ENCODE results near the gene ITIH4.
"Not testable (repeated sequence)": the region's sequence is repeated elsewhere in the genome, so short reads cannot be mapped to it uniquely, and the experiment has no call there.

Gene ITIH4

GRCh38 chr3:52777127-52777958, 53.1 kb downstream of the ITIH4 start, which contains the start of gene ITIH1:
Gene ITIH1, plus strand, starts transcription at chr3:52777599. Its CDS starts 17 bp downstream, at chr3:52777616.
- Histone ChIP-seq H3K9me3 (ENCODE audit: insufficient read depth, low read depth, low read length) (no peaks in the 10 kb centered on the region), H3K27me3 (ENCODE audit: insufficient read depth, low read length) (no peaks in the 10 kb centered on the region; the same call in 1 of the 2 replicates), H3K27ac (ENCODE audit: low read length) (no peak within 1 kb of the TSS), H3K4me3 (ENCODE audit: low read length) (no peak within 1 kb of the TSS), H3K9ac (ENCODE audit: low read depth, low read length) (no peak within 1 kb of the TSS), H3K36me3 (ENCODE audit: insufficient read depth, low read depth, low read length) (no peaks in the 10 kb centered on the region), H3K4me1 (ENCODE audit: insufficient read depth, low read length) (peaks cover 6% of the 10 kb centered on the region; the same call in 1 of the 2 replicates)

- H3K4me3 ChIP-seq (ENCODE audit: low read length); H3K4me1 ChIP-seq (ENCODE audit: insufficient read depth, low read length); H3K27me3 ChIP-seq (ENCODE audit: insufficient read depth, low read length); H3K36me3 ChIP-seq (ENCODE audit: insufficient read depth, low read depth, low read length); H3K9ac ChIP-seq (ENCODE audit: low read depth, low read length); H3K9me3 ChIP-seq (ENCODE audit: insufficient read depth, low read depth, low read length); H3K27ac ChIP-seq (ENCODE audit: low read length): not testable (repeated sequence)
These were observed 54.0 kb downstream of the ITIH4 start for GRCh38 chr3:52776486-52776885.

DNA sequence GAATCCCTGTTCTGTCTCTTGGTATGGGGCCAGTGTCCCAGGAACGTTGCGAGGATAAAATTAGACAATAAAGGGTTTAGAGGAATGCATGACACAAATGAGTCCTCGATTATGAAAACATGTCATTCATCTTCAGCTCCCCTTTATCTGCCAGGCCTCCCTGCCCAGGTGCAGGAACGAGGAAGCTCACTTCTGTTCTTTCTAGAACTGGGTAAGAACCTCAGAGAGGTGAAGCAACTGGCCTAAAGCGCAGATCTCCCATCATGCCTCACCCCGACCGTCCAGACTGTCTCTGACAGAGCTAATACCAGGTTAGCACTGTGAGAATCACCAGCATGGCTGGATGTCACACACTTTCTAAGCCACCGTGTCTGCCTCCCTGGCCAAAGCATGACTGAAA, 54.6 kb downstream of the ITIH4 start:
- no peak overlapping the region for H3K27ac ChIP-seq (ENCODE audit: low read length)
- no peaks in the 10 kb centered on the region for H3K4me1 ChIP-seq (ENCODE audit: insufficient read depth, low read length)
- no peak overlapping the region for H3K9ac ChIP-seq (ENCODE audit: low read depth, low read length)
- H3K27me3 ChIP-seq (ENCODE audit: insufficient read depth, low read length): no peaks in the 10 kb centered on the region; the same call in 1 of the 2 replicates
- no peaks in the 10 kb centered on the region for H3K9me3 ChIP-seq (ENCODE audit: insufficient read depth, low read depth, low read length)
- no peaks in the 10 kb centered on the region for H3K36me3 ChIP-seq (ENCODE audit: insufficient read depth, low read depth, low read length)
- no peak overlapping the region for H3K4me3 ChIP-seq (ENCODE audit: low read length)

DNA sequence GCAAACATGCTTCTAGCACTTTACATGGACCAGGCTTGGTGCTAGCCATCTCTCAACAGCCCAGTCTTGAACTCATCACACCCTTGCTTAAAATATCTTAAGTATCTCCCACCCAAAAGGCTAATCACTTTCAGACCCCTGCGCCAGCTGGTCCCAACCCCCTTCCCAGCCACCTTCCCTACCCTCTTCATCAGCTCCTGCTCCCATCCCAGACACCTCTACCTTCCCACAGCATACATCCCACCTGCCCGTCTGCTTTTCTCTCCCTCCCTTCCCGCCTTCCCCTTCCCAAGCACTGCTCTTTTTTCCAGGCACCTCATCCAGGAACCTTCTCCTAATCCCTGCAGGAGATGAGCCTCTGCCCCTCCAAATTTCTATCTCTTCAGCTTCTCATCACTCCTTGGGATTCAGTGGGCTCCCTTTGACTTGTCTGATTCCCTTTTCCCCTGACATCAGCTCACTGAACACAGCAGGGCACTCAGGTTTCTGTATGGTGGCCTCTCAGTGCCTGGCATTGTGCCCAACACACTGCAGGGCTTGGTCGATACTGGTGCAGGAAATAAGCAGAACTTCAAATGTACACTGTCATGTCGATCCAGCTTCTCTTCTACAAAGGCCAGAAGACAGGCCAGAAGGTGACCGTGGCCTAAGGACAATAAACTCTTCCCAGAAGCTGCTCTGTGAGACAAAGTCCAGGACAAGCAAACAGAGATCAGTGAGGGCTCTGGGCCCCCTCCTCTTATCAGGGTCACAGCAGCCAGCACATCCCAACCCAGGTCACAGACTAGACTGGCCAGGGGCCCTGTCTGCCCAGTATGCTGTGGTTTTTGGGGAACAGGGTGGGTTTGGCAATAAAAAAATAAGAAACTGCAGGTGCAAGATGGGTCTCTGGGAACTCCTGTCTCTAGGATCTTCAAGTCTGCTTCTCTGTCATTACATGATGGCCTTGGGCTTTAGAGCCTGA, 55.3 kb downstream of the ITIH4 start:
- Histone ChIP-seq H3K4me3 (ENCODE audit: low read length) (no peak overlapping the region), H3K27ac (ENCODE audit: low read length) (no peak overlapping the region), H3K27me3 (ENCODE audit: insufficient read depth, low read length) (no peaks in the 10 kb centered on the region; the same call in 1 of the 2 replicates), H3K9me3 (ENCODE audit: insufficient read depth, low read depth, low read length) (no peaks in the 10 kb centered on the region), H3K9ac (ENCODE audit: low read depth, low read length) (no peak overlapping the region), H3K4me1 (ENCODE audit: insufficient read depth, low read length) (no peaks in the 10 kb centered on the region), H3K36me3 (ENCODE audit: insufficient read depth, low read depth, low read length) (no peaks in the 10 kb centered on the region)

DNA sequence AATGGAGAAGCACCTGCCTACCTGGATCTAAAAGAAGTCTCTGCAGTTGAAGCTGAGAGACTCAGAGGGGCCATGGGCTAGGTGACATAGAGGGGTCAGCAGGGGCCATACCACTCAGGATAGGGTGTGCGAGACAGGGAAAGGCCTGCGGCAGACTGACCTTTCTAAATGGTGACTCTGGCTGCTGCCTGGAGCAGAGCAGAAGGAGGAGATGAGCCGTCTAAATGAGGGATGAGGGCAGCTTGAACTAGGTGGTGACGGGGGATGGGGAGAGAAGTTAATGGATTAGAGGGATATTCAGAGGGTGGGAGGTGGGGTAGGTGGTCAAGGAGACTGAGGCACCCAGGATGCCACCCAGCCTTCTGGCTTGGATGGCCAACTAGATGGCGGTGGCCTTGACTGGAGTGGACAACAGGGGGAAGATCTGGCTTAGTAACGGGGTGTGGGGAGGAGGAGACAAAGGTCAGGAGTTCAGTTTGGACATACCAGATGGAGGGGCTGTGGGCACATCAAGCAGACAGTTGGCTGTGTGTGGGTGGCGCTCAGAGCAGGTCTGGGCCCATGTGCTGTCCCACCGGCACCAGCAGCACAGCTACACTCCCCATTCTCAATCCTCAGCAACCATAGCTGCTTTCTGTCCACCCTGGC, 56.3 kb downstream of the ITIH4 start:
- H3K27ac ChIP-seq (ENCODE audit: low read length): no peak overlapping the region
- no peak overlapping the region for H3K4me3 ChIP-seq (ENCODE audit: low read length)

GRCh38 chr3:52773361-52774065, 57.0 kb downstream of the ITIH4 start:
- Histone ChIP-seq H3K36me3 (ENCODE audit: insufficient read depth, low read depth, low read length) (no peaks in the 10 kb centered on the region; the same call in 1 of the 2 replicates), H3K9me3 (ENCODE audit: insufficient read depth, low read depth, low read length) (no peaks in the 10 kb centered on the region), H3K4me3 (ENCODE audit: low read length) (no peak overlapping the region), H3K9ac (ENCODE audit: low read depth, low read length) (no peak overlapping the region), H3K27me3 (ENCODE audit: insufficient read depth, low read length) (no peaks in the 10 kb centered on the region; the same call in 1 of the 2 replicates), H3K4me1 (ENCODE audit: insufficient read depth, low read length) (peaks cover 6% of the 10 kb centered on the region; the same call in 1 of the 2 replicates), H3K27ac (ENCODE audit: low read length) (no peak overlapping the region)

More for the DNA sequence above, 56.3 kb downstream of the ITIH4 start:
- no peak overlapping the region for H3K9ac ChIP-seq (ENCODE audit: low read depth, low read length)
- H3K9me3 ChIP-seq (ENCODE audit: insufficient read depth, low read depth, low read length): no peaks in the 10 kb centered on the region
- no peaks in the 10 kb centered on the region for H3K36me3 ChIP-seq (ENCODE audit: insufficient read depth, low read depth, low read length)
- no peaks in the 10 kb centered on the region; the same call in 1 of the 2 replicates for H3K27me3 ChIP-seq (ENCODE audit: insufficient read depth, low read length)
- H3K4me1 ChIP-seq (ENCODE audit: insufficient read depth, low read length): peaks cover 6% of the 10 kb centered on the region; the same call in 1 of the 2 replicates

DNA sequence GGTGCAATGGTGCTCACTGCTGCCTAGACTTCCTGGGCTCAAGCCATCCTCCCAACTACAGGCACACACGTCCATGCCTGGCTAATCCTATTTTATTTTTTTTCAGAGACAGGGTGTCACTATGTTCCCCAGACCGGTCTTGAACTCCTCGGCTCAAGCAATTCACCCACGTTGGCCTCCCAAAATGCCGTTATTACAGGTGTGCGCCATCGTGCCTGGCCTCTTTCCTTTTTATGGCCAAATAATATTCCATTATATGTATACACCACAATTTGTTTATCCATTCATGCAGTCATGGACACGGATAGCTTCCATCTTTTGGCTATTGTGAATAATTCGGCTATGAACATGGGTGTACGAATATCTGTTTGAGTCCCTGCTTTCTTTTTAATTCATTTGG, 58.8 kb downstream of the ITIH4 start:
- H3K36me3 ChIP-seq (ENCODE audit: insufficient read depth, low read depth, low read length): peaks cover 14% of the 10 kb centered on the region
- H3K4me3 ChIP-seq (ENCODE audit: low read length): peak overlapping the region; percentile 94; the same call in 1 of the 2 replicates
- H3K27ac ChIP-seq (ENCODE audit: low read length): no peak overlapping the region
- H3K27me3 ChIP-seq (ENCODE audit: insufficient read depth, low read length): no peaks in the 10 kb centered on the region; the same call in 1 of the 2 replicates
- peak overlapping the region; percentile 99; the same call in 1 of the 2 replicates for H3K9ac ChIP-seq (ENCODE audit: low read depth, low read length)
- no peaks in the 10 kb centered on the region for H3K9me3 ChIP-seq (ENCODE audit: insufficient read depth, low read depth, low read length)
- peaks cover 6% of the 10 kb centered on the region; the same call in 1 of the 2 replicates for H3K4me1 ChIP-seq (ENCODE audit: insufficient read depth, low read length)

- Histone ChIP-seq H3K9ac (ENCODE audit: low read depth, low read length) (peak overlapping the region; percentile 99), H3K27ac (ENCODE audit: low read length) (peak overlapping the region; percentile 73), H3K36me3 (ENCODE audit: insufficient read depth, low read depth, low read length) (peaks cover 16% of the 10 kb centered on the region), H3K27me3 (ENCODE audit: insufficient read depth, low read length) (no peaks in the 10 kb centered on the region; the same call in 1 of the 2 replicates), H3K4me1 (ENCODE audit: insufficient read depth, low read length) (peaks cover 6% of the 10 kb centered on the region; the same call in 1 of the 2 replicates), H3K9me3 (ENCODE audit: insufficient read depth, low read depth, low read length) (no peaks in the 10 kb centered on the region), H3K4me3 (ENCODE audit: low read length) (peak overlapping the region; percentile 94)
These were observed 59.2 kb downstream of the ITIH4 start for GRCh38 chr3:52771334-52771681.

GRCh38 chr3:52770496-52771333, 59.8 kb downstream of the ITIH4 start, which contains the start of gene NEK4:
Gene NEK4, minus strand, starts transcription at chr3:52770940. Its CDS starts 194 bp downstream, at chr3:52770746.
- no peaks in the 10 kb centered on the region; the same call in 1 of the 2 replicates for H3K27me3 ChIP-seq (ENCODE audit: insufficient read depth, low read length)
- H3K4me1 ChIP-seq (ENCODE audit: insufficient read depth, low read length): peaks cover 6% of the 10 kb centered on the region; the same call in 1 of the 2 replicates
- H3K9ac ChIP-seq (ENCODE audit: low read depth, low read length): peak within 1 kb of the TSS; percentile 99
- no peaks in the 10 kb centered on the region for H3K9me3 ChIP-seq (ENCODE audit: insufficient read depth, low read depth, low read length)
- peak within 1 kb of the TSS; percentile 73 for H3K27ac ChIP-seq (ENCODE audit: low read length)
- peaks cover 22% of the 10 kb centered on the region for H3K36me3 ChIP-seq (ENCODE audit: insufficient read depth, low read depth, low read length)
- peak within 1 kb of the TSS; percentile 94 for H3K4me3 ChIP-seq (ENCODE audit: low read length)
